Mucosa of descending colon (tissue), 3 donors: ENCODE data around the gene ELAVL3. TPM values are rescaled to one million over a fixed set of nuclear protein-coding genes. Genes with fewer than 3 reads are reported as not detected.

ENCODE experiments used
- ATAC-seq: fragments of 200-7000 bp; cut with Tn5 transposase; one replicate; pipeline ENCODE4 v1.9.1; 2020; ENCODE audit warnings: mild to moderate bottlenecking, moderate library complexity
- DNase-seq, 3 donors: peaks; one replicate each; pipeline ENCODE4 v3.0.0-alpha.2; 2020
- H3K36me3 ChIP-seq: fragments of 200-600 bp; one replicate; pipeline ENCODE4 v1.8.0; 2021; ENCODE audit warnings: low read depth, mild to moderate bottlenecking
- H3K4me1 ChIP-seq: fragments of 200-600 bp; one replicate; pipeline ENCODE4 v1.8.0; 2021; ENCODE audit warnings: low read depth, mild to moderate bottlenecking
- H3K4me3 ChIP-seq: fragments of 200-600 bp; one replicate; pipeline ENCODE4 v1.8.0; 2021; ENCODE audit warnings: mild to moderate bottlenecking
- H3K9me3 ChIP-seq: fragments of 200-600 bp; one replicate; pipeline ENCODE4 v1.8.0; 2021; ENCODE audit warnings: mild to moderate bottlenecking
- intact Hi-C, 2 donors: fragments of 100-400 bp; cut with DNase I in 1 of 2; cut with micrococcal nuclease in 1 of 2; formaldehyde crosslinking; loops; one replicate each; pipeline versions ENCODE4 v1.11.0 to v1.11.1; 2022; cut with DNase I, micrococcal nuclease
- total RNA-seq, 3 donors: library from RNA; stranded (reverse); fragmentation: NEBNext Ultra II Directional in 2 of 3; extraction: Animal tissue kit (Norgen Biotek cat#: 25700) in 2 of 3; gene quantifications; one replicate each; pipeline versions ENCODE4 v1.2.1 to v1.2.4, GENCODE V29; 2021 to 2023
- TF ChIP-seq, protein P1 (sequence below): fragments of 200-600 bp; IDR thresholded peaks from one replicate; pipeline ENCODE4 v1.8.0; 2022; ENCODE audit warnings: antibody characterized with exemption, mild to moderate bottlenecking
- donor health status: DM: no; HTN: no; CAD: no; lungs with moderate emphysema.
- donor health status: DM: no; HTN: no; CAD: no.
- donor health status: DM: no; HTN: yes; CAD: no.

The ELAVL3 gene
- total RNA-seq, 3 donors from 2014 or later, result 0.51 to 2.5 TPM; not detected in 1

- TF ChIP-seq, protein P1, sequence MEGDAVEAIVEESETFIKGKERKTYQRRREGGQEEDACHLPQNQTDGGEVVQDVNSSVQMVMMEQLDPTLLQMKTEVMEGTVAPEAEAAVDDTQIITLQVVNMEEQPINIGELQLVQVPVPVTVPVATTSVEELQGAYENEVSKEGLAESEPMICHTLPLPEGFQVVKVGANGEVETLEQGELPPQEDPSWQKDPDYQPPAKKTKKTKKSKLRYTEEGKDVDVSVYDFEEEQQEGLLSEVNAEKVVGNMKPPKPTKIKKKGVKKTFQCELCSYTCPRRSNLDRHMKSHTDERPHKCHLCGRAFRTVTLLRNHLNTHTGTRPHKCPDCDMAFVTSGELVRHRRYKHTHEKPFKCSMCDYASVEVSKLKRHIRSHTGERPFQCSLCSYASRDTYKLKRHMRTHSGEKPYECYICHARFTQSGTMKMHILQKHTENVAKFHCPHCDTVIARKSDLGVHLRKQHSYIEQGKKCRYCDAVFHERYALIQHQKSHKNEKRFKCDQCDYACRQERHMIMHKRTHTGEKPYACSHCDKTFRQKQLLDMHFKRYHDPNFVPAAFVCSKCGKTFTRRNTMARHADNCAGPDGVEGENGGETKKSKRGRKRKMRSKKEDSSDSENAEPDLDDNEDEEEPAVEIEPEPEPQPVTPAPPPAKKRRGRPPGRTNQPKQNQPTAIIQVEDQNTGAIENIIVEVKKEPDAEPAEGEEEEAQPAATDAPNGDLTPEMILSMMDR, result no peak
- ATAC-seq (peak; percentile 95), DNase-seq (peak; percentile 98 to 99 (median 99))
- Histone ChIP-seq H3K9me3 (no peaks in the 10 kb centered on the region), H3K4me3 (peak overlapping the region; percentile 74), H3K4me1 (peaks cover 7% of the 10 kb centered on the region), H3K36me3 (no peaks in the 10 kb centered on the region)
- intact Hi-C loops, result no loop called here
These were observed 24.2 kb upstream of the ELAVL3 start for GRCh38 chr19:11505032-11505503.

DNA sequence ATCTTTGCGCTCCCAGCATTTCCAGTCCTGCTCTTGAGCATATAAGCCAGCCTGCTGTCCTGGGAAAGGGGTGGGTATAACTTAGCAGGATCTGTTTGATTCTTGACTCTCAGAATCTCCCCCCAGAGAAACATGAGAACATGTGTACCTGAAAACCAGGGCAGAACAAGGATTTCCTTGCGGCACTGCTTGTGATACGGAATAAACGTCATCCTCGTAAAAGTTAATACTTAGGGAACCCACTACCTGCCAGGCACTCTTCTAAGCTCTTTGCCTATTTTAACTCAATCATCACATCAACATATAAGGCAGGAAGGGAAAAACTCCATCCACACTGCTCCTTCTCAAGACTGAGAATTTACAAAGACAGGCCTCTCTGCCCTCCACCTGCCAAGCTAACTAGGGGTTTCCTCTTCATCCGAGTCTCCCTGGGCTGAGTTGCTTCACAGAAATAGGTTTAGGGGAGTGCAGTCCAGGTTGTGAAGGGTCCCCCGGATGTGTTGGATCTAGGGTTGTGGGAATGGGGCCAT lies 23.7 kb upstream of the ELAVL3 start:
- TF ChIP-seq, protein P1, result no peak
- Histone ChIP-seq H3K4me1 (peaks cover 7% of the 10 kb centered on the region), H3K4me3 (no peak overlapping the region), H3K9me3 (no peaks in the 10 kb centered on the region), H3K36me3 (no peaks in the 10 kb centered on the region)
- DNase-seq (no peak), ATAC-seq (no peak)
- intact Hi-C loops, result no loop called here

- TF ChIP-seq, protein P1, result no peak
- intact Hi-C loops, result loop anchor here in 1 of 2 donors (10.0 kb wide), 1 partner anchor 75 kb away; the partner anchor contains the start of gene ACP5
- no peaks in the 10 kb centered on the region for H3K36me3 ChIP-seq
These were observed 19.1 kb upstream of the ELAVL3 start for GRCh38 chr19:11499890-11500420.

GRCh38 chr19:11499220-11499726 lies 18.4 kb upstream of the ELAVL3 start:
- intact Hi-C loops, result loop anchor here in 1 of 2 donors (10.0 kb wide), 1 partner anchor 76 kb away; the partner anchor contains the start of gene ACP5

More at GRCh38 chr19:11499890-11500420, 19.1 kb upstream of the ELAVL3 start:
- ATAC-seq (no peak), DNase-seq (no peak)
- no peaks in the 10 kb centered on the region for H3K9me3 ChIP-seq
- H3K4me3 ChIP-seq, result no peak overlapping the region
- H3K4me1 ChIP-seq, result no peaks in the 10 kb centered on the region

GRCh38 chr19:11496391-11497163 lies 15.7 kb upstream of the ELAVL3 start:
- Histone ChIP-seq H3K4me3 (no peak overlapping the region), H3K4me1 (no peaks in the 10 kb centered on the region), H3K9me3 (no peaks in the 10 kb centered on the region), H3K36me3 (no peaks in the 10 kb centered on the region)
- intact Hi-C loops, result loop anchor here in 1 of 2 donors (10.0 kb wide), 1 partner anchor 78 kb away; the partner anchor contains the start of gene ACP5
- TF ChIP-seq, protein P1, result peak; percentile 55
- peak; percentile 92 for ATAC-seq
- DNase-seq, result peak in 2 of 3 donors; percentile 74 to 79

More at GRCh38 chr19:11499220-11499726, 18.4 kb upstream of the ELAVL3 start:
- H3K4me1 ChIP-seq, result no peaks in the 10 kb centered on the region
- DNase-seq (no peak), ATAC-seq (no peak)
- no peak overlapping the region for H3K4me3 ChIP-seq
- TF ChIP-seq, protein P1, result no peak
- no peaks in the 10 kb centered on the region for H3K9me3 ChIP-seq
- no peaks in the 10 kb centered on the region for H3K36me3 ChIP-seq
